A549 (cell line): ENCODE measurements around the gene MS4A4A. TPM values are rescaled to one million over a fixed set of nuclear protein-coding genes. Genes with fewer than 3 reads are reported as not detected.

Experiments used
- polyA plus RNA-seq, 4 experiments: library from polyadenylated mRNA; depleted of rRNA in 3 of 4; stranded (reverse); fragments of >200 nt; fragmentation: RNase III in 1 of 4; extraction: RNeasy Plus Mini Kit Qiagen cat#74134 plus additional on column Dnase treatment in 1 of 4; gene quantifications; 2 replicates in 3 of 4; 3 replicates in 1 of 4; pipeline ENCODE4 v1.2.3, GENCODE V29; 2011 to 2017

The MS4A4A gene
- polyA plus RNA-seq, 2 of the 4 experiments (the other 2 are of a cell fraction), result not detected

Other genes starting within 250 kb of the MS4A4A start
- not detected in 2 replicates for gene OOSP2, start 240.3 kb upstream of the MS4A4A start, polyA plus RNA-seq (2011; rRNA removed)
- not detected in 3 replicates for gene OOSP2, start 240.3 kb upstream of the MS4A4A start, polyA plus RNA-seq (2017; fragmentation: RNase III; extraction: RNeasy Plus Mini Kit Qiagen cat#74134 plus additional on column Dnase treatment)
- not detected in 2 replicates for gene MS4A3, start 224.0 kb upstream of the MS4A4A start, polyA plus RNA-seq (2011; rRNA removed)
- not detected in 3 replicates for gene MS4A3, start 224.0 kb upstream of the MS4A4A start, polyA plus RNA-seq (2017; fragmentation: RNase III; extraction: RNeasy Plus Mini Kit Qiagen cat#74134 plus additional on column Dnase treatment)
- gene MS4A2, start 192.0 kb upstream of the MS4A4A start, polyA plus RNA-seq (2011; rRNA removed), result not detected in 2 replicates
- gene MS4A2, start 192.0 kb upstream of the MS4A4A start, polyA plus RNA-seq (2017; fragmentation: RNase III; extraction: RNeasy Plus Mini Kit Qiagen cat#74134 plus additional on column Dnase treatment), result not detected in 3 replicates
- gene MS4A6A, start 97.6 kb upstream of the MS4A4A start, polyA plus RNA-seq (2011; rRNA removed), result not detected in 2 replicates
- not detected in 3 replicates for gene MS4A6A, start 97.6 kb upstream of the MS4A4A start, polyA plus RNA-seq (2017; fragmentation: RNase III; extraction: RNeasy Plus Mini Kit Qiagen cat#74134 plus additional on column Dnase treatment)
- not detected in 2 replicates for gene MS4A4E, start 37.5 kb upstream of the MS4A4A start, polyA plus RNA-seq (2011; rRNA removed)
- not detected in 3 replicates for gene MS4A4E, start 37.5 kb upstream of the MS4A4A start, polyA plus RNA-seq (2017; fragmentation: RNase III; extraction: RNeasy Plus Mini Kit Qiagen cat#74134 plus additional on column Dnase treatment)
- not detected in 2 replicates for gene MS4A6E, start 46.6 kb downstream of the MS4A4A start, polyA plus RNA-seq (2011; rRNA removed)
- not detected in 3 replicates for gene MS4A6E, start 46.6 kb downstream of the MS4A4A start, polyA plus RNA-seq (2017; fragmentation: RNase III; extraction: RNeasy Plus Mini Kit Qiagen cat#74134 plus additional on column Dnase treatment)
- not detected in 2 replicates for gene MS4A7, start 97.9 kb downstream of the MS4A4A start, polyA plus RNA-seq (2011; rRNA removed)
- gene MS4A7, start 97.9 kb downstream of the MS4A4A start, polyA plus RNA-seq (2017; fragmentation: RNase III; extraction: RNeasy Plus Mini Kit Qiagen cat#74134 plus additional on column Dnase treatment), result not detected in 3 replicates
- not detected in 2 replicates for gene MS4A14, start 115.8 kb downstream of the MS4A4A start, polyA plus RNA-seq (2011; rRNA removed)
- gene MS4A14, start 115.8 kb downstream of the MS4A4A start, polyA plus RNA-seq (2017; fragmentation: RNase III; extraction: RNeasy Plus Mini Kit Qiagen cat#74134 plus additional on column Dnase treatment), result not detected in 3 replicates
- not detected in 2 replicates for gene MS4A5, start 148.9 kb downstream of the MS4A4A start, polyA plus RNA-seq (2011; rRNA removed)
- not detected in 3 replicates for gene MS4A5, start 148.9 kb downstream of the MS4A4A start, polyA plus RNA-seq (2017; fragmentation: RNase III; extraction: RNeasy Plus Mini Kit Qiagen cat#74134 plus additional on column Dnase treatment)
- not detected in 2 replicates for gene MS4A1, start 175.2 kb downstream of the MS4A4A start, polyA plus RNA-seq (2011; rRNA removed)
- gene MS4A1, start 175.2 kb downstream of the MS4A4A start, polyA plus RNA-seq (2017; fragmentation: RNase III; extraction: RNeasy Plus Mini Kit Qiagen cat#74134 plus additional on column Dnase treatment), result not detected in 3 replicates
- gene MS4A12, start 212.1 kb downstream of the MS4A4A start, polyA plus RNA-seq (2011; rRNA removed), result not detected in 2 replicates
- not detected in 3 replicates for gene MS4A12, start 212.1 kb downstream of the MS4A4A start, polyA plus RNA-seq (2017; fragmentation: RNase III; extraction: RNeasy Plus Mini Kit Qiagen cat#74134 plus additional on column Dnase treatment)
- gene MS4A13, start 234.7 kb downstream of the MS4A4A start, polyA plus RNA-seq (2011; rRNA removed), result not detected in 2 replicates
- not detected in 3 replicates for gene MS4A13, start 234.7 kb downstream of the MS4A4A start, polyA plus RNA-seq (2017; fragmentation: RNase III; extraction: RNeasy Plus Mini Kit Qiagen cat#74134 plus additional on column Dnase treatment)